Measurements from ENCODE around the gene TMEM126A.
A peak's percentile ranks its signal among the peaks of the same experiment; 100 is the strongest.

The TMEM126A gene

DNA sequence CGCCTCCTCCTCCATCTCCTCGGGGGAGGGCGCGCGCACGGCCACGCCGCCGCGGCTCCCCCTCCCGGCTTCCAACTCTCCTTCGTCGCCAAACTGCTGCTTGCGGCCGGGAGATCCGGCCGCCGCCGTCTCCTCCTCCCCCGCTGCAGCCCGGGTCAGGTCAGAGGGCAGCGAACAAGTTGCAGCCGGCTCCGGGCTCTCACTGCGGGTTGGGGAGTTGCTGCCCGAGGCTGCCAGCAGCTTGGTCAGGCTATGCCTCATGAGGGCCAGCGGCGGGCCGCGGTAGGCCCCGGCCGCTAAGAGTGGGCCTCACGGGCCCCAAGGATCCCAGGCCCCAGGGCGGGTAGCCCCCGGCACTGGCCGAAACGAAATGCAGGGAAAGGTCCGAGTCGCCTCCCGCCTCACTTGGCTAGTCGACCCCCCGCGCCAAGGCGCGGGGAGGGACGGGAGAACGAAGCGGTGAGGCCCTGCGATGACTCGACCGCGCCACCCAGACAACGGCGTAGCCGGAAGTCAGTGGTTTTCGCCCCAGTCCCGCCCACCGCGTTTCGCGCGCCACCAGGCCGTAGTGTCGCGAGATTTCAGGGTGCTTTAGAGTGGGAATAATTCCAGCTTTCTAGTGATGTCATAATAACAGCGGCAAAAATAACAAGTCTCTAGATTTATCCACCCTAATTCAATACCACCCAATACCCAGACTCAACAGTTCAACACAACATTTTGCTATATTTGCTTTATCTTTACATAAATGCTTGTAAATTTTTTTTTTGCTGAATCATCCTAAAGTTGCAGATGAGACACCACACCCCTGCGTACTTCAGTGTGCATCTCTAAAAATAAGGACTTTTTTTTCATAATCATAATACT, 17.1 kb downstream of the TMEM126A start, which contains the start of gene CREBZF (continued):
- TF ChIP-seq ZNF518A (tag by site-specific recombination; conservative IDR thresholded peaks at IDR 0.05; ENCODE audit: low read depth) (peak; percentile 44; the same call in 1 of the 2 replicates), REST (tag by site-specific recombination; IDR thresholded peaks at IDR 0.05) (no peak), GLIS1 (tag by site-specific recombination; IDR thresholded peaks at IDR 0.05) (peak; percentile 46), ZIC2 (tag by site-specific recombination; IDR thresholded peaks at IDR 0.05) (no peak), ZNF701 (tag by site-specific recombination; IDR thresholded peaks at IDR 0.05) (no peak), ZNF777 (tag by site-specific recombination; IDR thresholded peaks at IDR 0.05; ENCODE audit: borderline replicate concordance) (no peak), GFI1B (tag by site-specific recombination; IDR thresholded peaks at IDR 0.05) (no peak), PRDM1 (tag by site-specific recombination; IDR thresholded peaks at IDR 0.05) (no peak), RBAK (tag by site-specific recombination; IDR thresholded peaks at IDR 0.05) (no peak), ZNF791 (tag by site-specific recombination; IDR thresholded peaks at IDR 0.05) (no peak), ZNF677 (tag by site-specific recombination; IDR thresholded peaks at IDR 0.05) (no peak), ZNF639 (tag by site-specific recombination; IDR thresholded peaks at IDR 0.05) (no peak), BCL11A (tag by site-specific recombination; IDR thresholded peaks at IDR 0.05; ENCODE audit: low read depth) (no peak), PRDM10 (tag by site-specific recombination; IDR thresholded peaks at IDR 0.05) (0 out of 2 replicates have a peak, but pooled peaks have one; percentile 11), ZNF621 (tag by site-specific recombination; IDR thresholded peaks at IDR 0.05) (no peak), EGR2 (tag by site-specific recombination; IDR thresholded peaks at IDR 0.05; ENCODE audit: low read depth) (no peak), ZNF792 (tag by site-specific recombination; IDR thresholded peaks at IDR 0.05) (no peak)
- TF ChIP-seq, protein P1, sequence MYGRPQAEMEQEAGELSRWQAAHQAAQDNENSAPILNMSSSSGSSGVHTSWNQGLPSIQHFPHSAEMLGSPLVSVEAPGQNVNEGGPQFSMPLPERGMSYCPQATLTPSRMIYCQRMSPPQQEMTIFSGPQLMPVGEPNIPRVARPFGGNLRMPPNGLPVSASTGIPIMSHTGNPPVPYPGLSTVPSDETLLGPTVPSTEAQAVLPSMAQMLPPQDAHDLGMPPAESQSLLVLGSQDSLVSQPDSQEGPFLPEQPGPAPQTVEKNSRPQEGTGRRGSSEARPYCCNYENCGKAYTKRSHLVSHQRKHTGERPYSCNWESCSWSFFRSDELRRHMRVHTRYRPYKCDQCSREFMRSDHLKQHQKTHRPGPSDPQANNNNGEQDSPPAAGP (tag by site-specific recombination; IDR thresholded peaks at IDR 0.05) = no peak
- TF ChIP-seq, protein P2, sequence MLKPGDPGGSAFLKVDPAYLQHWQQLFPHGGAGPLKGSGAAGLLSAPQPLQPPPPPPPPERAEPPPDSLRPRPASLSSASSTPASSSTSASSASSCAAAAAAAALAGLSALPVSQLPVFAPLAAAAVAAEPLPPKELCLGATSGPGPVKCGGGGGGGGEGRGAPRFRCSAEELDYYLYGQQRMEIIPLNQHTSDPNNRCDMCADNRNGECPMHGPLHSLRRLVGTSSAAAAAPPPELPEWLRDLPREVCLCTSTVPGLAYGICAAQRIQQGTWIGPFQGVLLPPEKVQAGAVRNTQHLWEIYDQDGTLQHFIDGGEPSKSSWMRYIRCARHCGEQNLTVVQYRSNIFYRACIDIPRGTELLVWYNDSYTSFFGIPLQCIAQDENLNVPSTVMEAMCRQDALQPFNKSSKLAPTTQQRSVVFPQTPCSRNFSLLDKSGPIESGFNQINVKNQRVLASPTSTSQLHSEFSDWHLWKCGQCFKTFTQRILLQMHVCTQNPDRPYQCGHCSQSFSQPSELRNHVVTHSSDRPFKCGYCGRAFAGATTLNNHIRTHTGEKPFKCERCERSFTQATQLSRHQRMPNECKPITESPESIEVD (tag by site-specific recombination; IDR thresholded peaks at IDR 0.05) = no peak
- TF ChIP-seq, protein P3, sequence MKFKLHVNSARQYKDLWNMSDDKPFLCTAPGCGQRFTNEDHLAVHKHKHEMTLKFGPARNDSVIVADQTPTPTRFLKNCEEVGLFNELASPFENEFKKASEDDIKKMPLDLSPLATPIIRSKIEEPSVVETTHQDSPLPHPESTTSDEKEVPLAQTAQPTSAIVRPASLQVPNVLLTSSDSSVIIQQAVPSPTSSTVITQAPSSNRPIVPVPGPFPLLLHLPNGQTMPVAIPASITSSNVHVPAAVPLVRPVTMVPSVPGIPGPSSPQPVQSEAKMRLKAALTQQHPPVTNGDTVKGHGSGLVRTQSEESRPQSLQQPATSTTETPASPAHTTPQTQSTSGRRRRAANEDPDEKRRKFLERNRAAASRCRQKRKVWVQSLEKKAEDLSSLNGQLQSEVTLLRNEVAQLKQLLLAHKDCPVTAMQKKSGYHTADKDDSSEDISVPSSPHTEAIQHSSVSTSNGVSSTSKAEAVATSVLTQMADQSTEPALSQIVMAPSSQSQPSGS (tag by site-specific recombination; IDR thresholded peaks at IDR 0.05; ENCODE audit: low read depth) = peak; percentile 93
